H1 (cell line): ENCODE results near the gene HIVEP2. TPM values are rescaled to one million over a fixed set of nuclear protein-coding genes. Genes with fewer than 3 reads are reported as not detected.

ENCODE experiments used
- JUND ChIP-seq: IDR thresholded peaks from 2 replicates; pipeline ENCODE4 v1.6.1; 2011; ENCODE audit warnings: mild to moderate bottlenecking, improper control_type of control experiment, low read length
- SP2 ChIP-seq: IDR thresholded peaks from 2 replicates; pipeline ENCODE4 v1.6.1; 2012; ENCODE audit warnings: mild to moderate bottlenecking, low read length, inconsistent platforms
- polyA plus RNA-seq, 7 experiments: library from polyadenylated mRNA; depleted of rRNA in 3 of 7; stranded (reverse) in 5 of 7; unstranded in 2 of 7; fragments of >200 nt in 5 of 7; fragments of 200-250 nt in 2 of 7; gene quantifications; 1 replicate in 5 of 7; 2 replicates in 1 of 7; 4 replicates in 1 of 7; pipeline versions ENCODE4 v1.2.1 to v1.2.3, GENCODE V29; 2011 to 2013; ENCODE audit warnings: missing spikeins in 2 of 7, mixed read lengths in 2 of 7
- total RNA-seq: library from RNA; stranded (reverse); fragmentation: NEBNext Ultra II Directional; extraction: Animal tissue kit (Norgen Biotek cat#: 25700); gene quantifications from 2 replicates; pipeline ENCODE4 v1.2.1, GENCODE V29; 2021

The HIVEP2 gene
- total and polyA plus RNA-seq, 2 of the 8 experiments (the other 6 are each of a cell fraction or from before 2014, with no cell fraction given), result 2.2 to 6.1 TPM

GRCh38 chr6:142790257-142790656 lies 154.7 kb downstream of the HIVEP2 start (continued):
- TF ChIP-seq SP2 (no peak), JUND (no peak)
